WTC11 (cell line): ENCODE measurements around the gene GAS5. TPM values are rescaled to one million over a fixed set of nuclear protein-coding genes. Genes with fewer than 3 reads are reported as not detected.
"Not testable (repeated sequence)": the region's sequence is repeated elsewhere in the genome, so short reads cannot be mapped to it uniquely, and the experiment has no call there.

ENCODE experiments used
- ATAC-seq: fragments of 200-7000 bp; cut with Tn5 transposase; 2 replicates; pipeline ENCODE4 v1.10.0; 2021; ENCODE audit warnings: mild to moderate bottlenecking, moderate library complexity
- CTCF ChIA-PET: fragments of 300-600 bp; sonication (Branson Sonifier 250); formaldehyde crosslinking; loops from one replicate; lab custom pipeline; 2021; ENCODE audit warnings: antibody characterized with exemption; lab: Charles Lee
- POLR2A ChIA-PET: fragments of 350-600 bp; sonication (Branson Sonifier 250); formaldehyde crosslinking; loops from one replicate; lab custom pipeline; 2021; ENCODE audit warnings: antibody characterized with exemption; lab: Charles Lee
- DNase-seq: peaks from one replicate; pipeline ENCODE4 v3.0.0; 2021; ENCODE audit warnings: low spot score
- H3K27ac Mint-ChIP-seq: 2 replicates; pipeline ENCODE4 v1.8.0; 2021; ENCODE audit warnings: mixed read lengths
- H3K27me3 Mint-ChIP-seq: 2 replicates; pipeline ENCODE4 v1.8.0; 2021; ENCODE audit warnings: low read depth, mild to moderate bottlenecking, moderate library complexity, mixed read lengths
- H3K36me3 Mint-ChIP-seq: 2 replicates; pipeline ENCODE4 v1.8.0; 2021; ENCODE audit warnings: mixed read lengths
- H3K4me1 Mint-ChIP-seq: 2 replicates; pipeline ENCODE4 v1.8.0; 2022; ENCODE audit warnings: mixed read lengths
- H3K4me3 Mint-ChIP-seq: 2 replicates; pipeline ENCODE4 v1.8.0; 2021; ENCODE audit warnings: mild to moderate bottlenecking, moderate library complexity, mixed read lengths
- H3K9me3 Mint-ChIP-seq: 2 replicates; pipeline ENCODE4 v1.8.0; 2021; ENCODE audit warnings: mixed read lengths
- AFF4 ChIP-seq: sonication (generic); formaldehyde crosslinking; IDR thresholded peaks from 2 replicates; pipeline ENCODE4 v1.8.1; 2023; ENCODE audit warnings: mild to moderate bottlenecking, missing genetic modification reagents, borderline replicate concordance
- CBFB ChIP-seq: sonication (generic); formaldehyde crosslinking; IDR thresholded peaks from 2 replicates; pipeline ENCODE4 v1.8.1; 2022; ENCODE audit warnings: mild to moderate bottlenecking, low read depth, missing genetic modification reagents
- CREM ChIP-seq: sonication (generic); formaldehyde crosslinking; IDR thresholded peaks from 2 replicates; pipeline ENCODE4 v1.8.1; 2022; ENCODE audit warnings: mild to moderate bottlenecking, missing genetic modification reagents, moderate library complexity
- ELF4 ChIP-seq: sonication (generic); formaldehyde crosslinking; IDR thresholded peaks from 2 replicates; pipeline ENCODE4 v1.8.1; 2022; ENCODE audit warnings: low read depth, mild to moderate bottlenecking, moderate library complexity, missing genetic modification reagents
- ERG ChIP-seq: fragments of 250-450 bp; sonication (Bioruptor Pico); IDR thresholded peaks from 2 replicates; pipeline ENCODE4 v1.8.0; 2021; ENCODE audit warnings: mild to moderate bottlenecking
- FOXK1 ChIP-seq: sonication (generic); formaldehyde crosslinking; IDR thresholded peaks from 2 replicates; pipeline ENCODE4 v1.8.0; 2022; ENCODE audit warnings: mild to moderate bottlenecking, moderate library complexity, missing genetic modification reagents
- FOXP1 ChIP-seq: sonication (generic); formaldehyde crosslinking; IDR thresholded peaks from 2 replicates; pipeline ENCODE4 v1.8.0; 2022; ENCODE audit warnings: missing genetic modification reagents, mild to moderate bottlenecking, moderate library complexity, borderline replicate concordance
- GTF2I ChIP-seq: fragments of 250-450 bp; sonication (Bioruptor Pico); conservative IDR thresholded peaks from 2 replicates; pipeline ENCODE4 v1.4.0; 2021; ENCODE audit warnings: mild to moderate bottlenecking
- MLX ChIP-seq: sonication (generic); formaldehyde crosslinking; IDR thresholded peaks from 2 replicates; pipeline ENCODE4 v1.8.1; 2023; ENCODE audit warnings: mild to moderate bottlenecking, missing genetic modification reagents, moderate library complexity
- TP53 ChIP-seq: sonication (generic); formaldehyde crosslinking; IDR thresholded peaks from 2 replicates; pipeline ENCODE4 v1.8.1; 2023; ENCODE audit warnings: mild to moderate bottlenecking, missing genetic modification reagents
- ZBTB21 ChIP-seq: sonication (generic); formaldehyde crosslinking; IDR thresholded peaks from 2 replicates; pipeline ENCODE4 v1.8.1; 2023; ENCODE audit warnings: mild to moderate bottlenecking, missing genetic modification reagents, borderline replicate concordance
- ZMAT4 ChIP-seq: fragments of 250-450 bp; sonication (Bioruptor Pico); IDR thresholded peaks from 2 replicates; pipeline ENCODE4 v1.9.0; 2021; ENCODE audit warnings: mild to moderate bottlenecking
- ZNF121 ChIP-seq: sonication (generic); formaldehyde crosslinking; IDR thresholded peaks from 2 replicates; pipeline ENCODE4 v1.8.0; 2023; ENCODE audit warnings: missing genetic modification reagents
- ZNF317 ChIP-seq: sonication (generic); formaldehyde crosslinking; IDR thresholded peaks from 2 replicates; pipeline ENCODE4 v1.8.1; 2023; ENCODE audit warnings: low read depth, mild to moderate bottlenecking, moderate library complexity, missing genetic modification reagents, borderline replicate concordance
- total RNA-seq: library from RNA; stranded (reverse); gene quantifications from 3 replicates; pipeline ENCODE4 v1.2.3, GENCODE V29; 2021
- TF ChIP-seq, protein P1 (sequence below): fragments of 250-450 bp; sonication (Bioruptor Pico); IDR thresholded peaks from 2 replicates; pipeline ENCODE4 v1.9.0; 2021; ENCODE audit warnings: moderate library complexity, mild to moderate bottlenecking, inconsistent platforms, borderline replicate concordance
- TF ChIP-seq, protein P2 (sequence below): sonication (generic); formaldehyde crosslinking; IDR thresholded peaks from 2 replicates; pipeline ENCODE4 v1.8.1; 2023; ENCODE audit warnings: mild to moderate bottlenecking, moderate library complexity, missing genetic modification reagents
- TF ChIP-seq, protein P3 (sequence below): sonication (generic); formaldehyde crosslinking; IDR thresholded peaks from 2 replicates; pipeline ENCODE4 v1.8.1; 2022; ENCODE audit warnings: mild to moderate bottlenecking, moderate library complexity, missing genetic modification reagents

The GAS5 gene
- total RNA-seq, 1 experiment from 2014 or later: 818 TPM

- Mint-ChIP-seq H3K27ac (peak overlapping the region; percentile 100), H3K9me3 (no peaks in the 10 kb centered on the region), H3K27me3 (no peaks in the 10 kb centered on the region), H3K36me3 (peaks cover 61% of the 10 kb centered on the region), H3K4me1 (peaks cover 44% of the 10 kb centered on the region), H3K4me3 (no peak overlapping the region)
- DNase-seq (no peak), ATAC-seq (peak; percentile 6)
- ChIA-PET POLR2A (interaction anchor here (1.1 to 1.4 kb wide), 2 partner anchors 14 to 159 kb away, joined by 4 to 8 read pairs; partner anchors contain the start of gene RC3H1), CTCF (interaction anchor here (0.6 kb wide), 1 partner anchor 91 kb away, joined by 3 read pairs; no protein-coding TSS in a partner anchor)
- no peak for TF ChIP-seq ZNF317 (CRISPR knock-in tag)
- 0 out of 2 replicates have a peak, but pooled peaks have one; percentile 38 for TF ChIP-seq AFF4 (CRISPR knock-in tag)
- TF ChIP-seq FOXK1 (CRISPR knock-in tag): peak; percentile 3; the same call in 1 of the 2 replicates
- TF ChIP-seq CBFB (CRISPR knock-in tag): 0 out of 2 replicates have a peak, but pooled peaks have one; percentile 40
- 0 out of 2 replicates have a peak, but pooled peaks have one; percentile 3 for TF ChIP-seq FOXP1 (CRISPR knock-in tag)
- TF ChIP-seq, protein P1, sequence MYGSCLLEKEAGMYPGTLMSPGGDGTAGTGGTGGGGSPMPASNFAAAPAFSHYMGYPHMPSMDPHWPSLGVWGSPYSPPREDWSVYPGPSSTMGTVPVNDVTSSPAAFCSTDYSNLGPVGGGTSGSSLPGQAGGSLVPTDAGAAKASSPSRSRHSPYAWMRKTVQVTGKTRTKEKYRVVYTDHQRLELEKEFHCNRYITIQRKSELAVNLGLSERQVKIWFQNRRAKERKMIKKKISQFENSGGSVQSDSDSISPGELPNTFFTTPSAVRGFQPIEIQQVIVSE (CRISPR knock-in tag): no peak
Measured at GRCh38 chr1:173862769-173863223, 5.0 kb downstream of the GAS5 start.

- ATAC-seq: peak; percentile 35
- POLR2A ChIA-PET: interaction anchor here (0.6 to 1.6 kb wide), 7 partner anchors 8 to 445 kb away, joined by 3 to 8 read pairs (median 3); partner anchors contain the start of gene RC3H1
- peak; percentile 20 for DNase-seq
- H3K36me3 Mint-ChIP-seq: peaks cover 61% of the 10 kb centered on the region
- H3K9me3 Mint-ChIP-seq, H3K4me3 Mint-ChIP-seq, CTCF ChIA-PET, H3K27me3 Mint-ChIP-seq: not testable (repeated sequence)
- H3K4me1 Mint-ChIP-seq: peaks cover 44% of the 10 kb centered on the region
- peak overlapping the region; percentile 100 for H3K27ac Mint-ChIP-seq
- TF ChIP-seq GTF2I (CRISPR knock-in tag): peak; percentile 62
- peak; percentile 48; the same call in 1 of the 2 replicates for TF ChIP-seq TP53 (CRISPR knock-in tag)
- TF ChIP-seq ZMAT4 (CRISPR knock-in tag): peak; percentile 29; the same call in 1 of the 2 replicates
- TF ChIP-seq ZBTB21 (CRISPR knock-in tag): 0 out of 2 replicates have a peak, but pooled peaks have one; percentile 52
- TF ChIP-seq, protein P2, sequence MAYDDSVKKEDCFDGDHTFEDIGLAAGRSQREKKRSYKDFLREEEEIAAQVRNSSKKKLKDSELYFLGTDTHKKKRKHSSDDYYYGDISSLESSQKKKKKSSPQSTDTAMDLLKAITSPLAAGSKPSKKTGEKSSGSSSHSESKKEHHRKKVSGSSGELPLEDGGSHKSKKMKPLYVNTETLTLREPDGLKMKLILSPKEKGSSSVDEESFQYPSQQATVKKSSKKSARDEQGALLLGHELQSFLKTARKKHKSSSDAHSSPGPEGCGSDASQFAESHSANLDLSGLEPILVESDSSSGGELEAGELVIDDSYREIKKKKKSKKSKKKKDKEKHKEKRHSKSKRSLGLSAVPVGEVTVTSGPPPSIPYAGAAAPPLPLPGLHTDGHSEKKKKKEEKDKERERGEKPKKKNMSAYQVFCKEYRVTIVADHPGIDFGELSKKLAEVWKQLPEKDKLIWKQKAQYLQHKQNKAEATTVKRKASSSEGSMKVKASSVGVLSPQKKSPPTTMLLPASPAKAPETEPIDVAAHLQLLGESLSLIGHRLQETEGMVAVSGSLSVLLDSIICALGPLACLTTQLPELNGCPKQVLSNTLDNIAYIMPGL (CRISPR knock-in tag): peak; percentile 44; the same call in 1 of the 2 replicates
- TF ChIP-seq, protein P3, sequence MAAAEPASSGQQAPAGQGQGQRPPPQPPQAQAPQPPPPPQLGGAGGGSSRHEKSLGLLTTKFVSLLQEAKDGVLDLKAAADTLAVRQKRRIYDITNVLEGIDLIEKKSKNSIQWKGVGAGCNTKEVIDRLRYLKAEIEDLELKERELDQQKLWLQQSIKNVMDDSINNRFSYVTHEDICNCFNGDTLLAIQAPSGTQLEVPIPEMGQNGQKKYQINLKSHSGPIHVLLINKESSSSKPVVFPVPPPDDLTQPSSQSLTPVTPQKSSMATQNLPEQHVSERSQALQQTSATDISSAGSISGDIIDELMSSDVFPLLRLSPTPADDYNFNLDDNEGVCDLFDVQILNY (CRISPR knock-in tag): 0 out of 2 replicates have a peak, but pooled peaks have one; percentile 39
- TF ChIP-seq CREM (CRISPR knock-in tag): peak; percentile 71; the same call in 1 of the 2 replicates
- peak; percentile 75 for TF ChIP-seq ZNF317 (CRISPR knock-in tag)
- peak; percentile 95 for TF ChIP-seq ERG (CRISPR knock-in tag)
- peak; percentile 77 for TF ChIP-seq ZNF121 (CRISPR knock-in tag)
- TF ChIP-seq AFF4 (CRISPR knock-in tag): peak; percentile 57; the same call in 1 of the 2 replicates
- TF ChIP-seq ELF4 (CRISPR knock-in tag): peak; percentile 93
- TF ChIP-seq MLX: peak; percentile 95; the same call in 1 of the 2 replicates
Measured at GRCh38 chr1:173862146-173862768, 5.5 kb downstream of the GAS5 start.
